NCI-H1436 (cell line): Measurements from ENCODE around the gene ARHGDIB.

Experiments
- DNase-seq: peaks from one replicate; lab custom pipeline; 2025; lab: John Stamatoyannopoulos, UW

ARHGDIB gene

GRCh38 chr12:14982991-14983390, 21.6 kb upstream of the ARHGDIB start:
- no peak for DNase-seq

- no peak for DNase-seq
Observed at GRCh38 chr12:14982562-14982961, 21.2 kb upstream of the ARHGDIB start.

DNA sequence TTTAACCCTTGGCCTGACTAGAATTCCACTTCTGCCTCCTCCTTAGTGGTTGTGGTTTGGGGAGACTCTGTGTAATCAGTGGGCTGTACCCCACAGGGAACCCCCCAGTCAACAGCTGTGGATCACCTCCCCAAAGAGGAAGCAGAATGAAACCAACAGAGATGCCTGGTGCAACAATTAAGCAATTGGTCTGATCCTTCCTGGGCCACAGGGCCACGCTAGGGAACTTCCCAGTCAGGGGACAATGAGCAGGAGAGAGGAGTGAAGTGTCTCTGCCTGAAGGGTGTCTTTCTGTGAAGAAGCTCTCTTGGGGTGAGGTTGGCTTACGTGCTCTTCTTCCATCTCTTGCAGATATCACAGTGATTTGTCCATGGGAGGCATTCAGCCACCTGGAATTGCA, 19.6 kb upstream of the ARHGDIB start:
- DNase-seq, result no peak

GRCh38 chr12:14979468-14979867, 18.1 kb upstream of the ARHGDIB start:
- DNase-seq, result no peak

- DNase-seq, result no peak
Observed at GRCh38 chr12:14976658-14977057, 15.3 kb upstream of the ARHGDIB start.

GRCh38 chr12:14975457-14975856, 14.1 kb upstream of the ARHGDIB start:
- DNase-seq, result no peak

DNA sequence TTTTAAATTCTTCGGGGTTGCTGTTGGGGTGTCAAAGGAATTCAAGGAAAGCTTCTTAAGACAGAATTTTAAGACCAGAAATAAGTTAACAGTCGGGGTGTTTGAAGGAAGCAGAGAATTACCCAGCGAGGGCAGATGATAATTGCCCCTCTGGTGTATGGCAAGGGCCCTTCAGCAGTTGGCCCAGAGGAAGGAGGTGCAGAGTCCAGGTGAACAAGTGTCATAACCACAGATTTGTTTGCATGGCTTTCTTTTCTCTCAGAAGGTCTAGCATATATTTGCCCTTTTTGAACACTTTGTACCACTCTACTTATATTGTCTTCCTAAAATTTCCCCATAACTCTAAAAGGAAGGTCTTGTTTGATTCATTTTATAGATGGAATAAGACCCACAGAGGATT, 13.2 kb upstream of the ARHGDIB start:
- DNase-seq, result no peak

GRCh38 chr12:14972816-14973215, 11.4 kb upstream of the ARHGDIB start, which contains the start of gene PDE6H:
Gene PDE6H (plus strand): TSS chr12:14973042. CDS start chr12:14978013, 4,971 bp downstream.
- DNase-seq, result no peak

DNA sequence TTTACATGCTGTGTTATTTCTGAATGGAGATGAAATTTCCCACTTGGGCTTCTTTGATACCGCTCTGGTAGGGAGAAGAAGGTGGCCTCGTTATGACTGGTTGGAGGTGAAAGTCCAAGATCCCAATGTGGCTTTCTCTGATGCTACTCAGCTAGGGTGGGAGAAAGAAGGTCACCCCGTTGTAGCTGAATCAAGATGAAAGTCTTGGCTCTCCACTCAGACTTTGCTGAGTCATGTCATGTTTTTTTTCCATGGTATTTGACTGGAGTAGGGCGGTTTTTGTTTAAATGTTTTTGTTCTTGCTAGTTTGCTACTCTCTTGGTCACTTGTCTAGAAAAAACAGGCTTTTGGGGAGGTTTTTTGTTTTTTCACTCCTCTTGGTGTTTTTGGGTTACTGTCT, 9.1 kb upstream of the ARHGDIB start:
- DNase-seq, result no peak

GRCh38 chr12:14968478-14968877, 7.1 kb upstream of the ARHGDIB start:
- DNase-seq, result no peak

GRCh38 chr12:14965221-14965620, 3.8 kb upstream of the ARHGDIB start:
- DNase-seq, result no peak

GRCh38 chr12:14964406-14964805, 3.0 kb upstream of the ARHGDIB start:
- DNase-seq, result no peak

DNA sequence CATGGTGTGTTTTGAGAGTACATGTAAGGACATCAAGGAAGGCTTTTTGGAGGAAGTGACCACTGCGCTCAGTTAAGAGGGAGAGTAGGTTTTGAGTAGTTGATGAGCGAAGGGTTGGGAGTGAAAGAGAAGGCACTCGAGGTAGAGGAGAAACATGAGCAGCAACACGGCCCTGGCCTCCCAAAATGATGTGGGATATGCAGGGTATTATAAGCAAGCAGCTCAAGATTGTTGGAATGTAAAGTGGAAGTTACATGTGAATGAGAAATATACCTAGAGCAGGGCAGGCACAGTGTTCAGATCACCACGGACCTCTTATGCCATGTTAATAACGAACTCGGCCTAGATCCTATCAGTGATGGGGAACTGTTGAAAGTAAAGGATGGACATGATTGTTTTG, 2.1 kb upstream of the ARHGDIB start:
- no peak for DNase-seq

DNA sequence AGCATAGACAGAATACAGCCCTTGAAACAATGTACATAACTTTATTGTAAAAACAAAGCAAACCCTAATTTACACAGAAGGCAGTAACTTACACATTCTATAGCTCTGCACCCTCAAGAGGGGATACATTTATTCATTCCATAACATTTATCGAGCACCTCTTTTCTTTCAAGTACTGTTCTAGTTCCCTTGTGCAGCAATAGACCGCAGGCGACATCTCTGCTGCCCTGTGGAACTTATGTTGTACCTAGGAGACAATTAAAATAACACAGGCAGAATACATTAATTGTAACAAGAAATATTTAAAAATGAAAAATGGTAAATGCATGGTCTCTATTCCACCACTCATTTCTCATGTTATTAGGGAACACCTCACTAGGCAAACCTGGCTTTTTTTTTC, 1.4 kb upstream of the ARHGDIB start:
- DNase-seq, result no peak

GRCh38 chr12:14962153-14962539, 745 bp upstream of the ARHGDIB start:
- no peak for DNase-seq

- no peak for DNase-seq
Observed at GRCh38 chr12:14960548-14961465, 594 bp downstream of the ARHGDIB start.

GRCh38 chr12:14959916-14960496, 1.4 kb downstream of the ARHGDIB start:
- DNase-seq, result no peak

DNA sequence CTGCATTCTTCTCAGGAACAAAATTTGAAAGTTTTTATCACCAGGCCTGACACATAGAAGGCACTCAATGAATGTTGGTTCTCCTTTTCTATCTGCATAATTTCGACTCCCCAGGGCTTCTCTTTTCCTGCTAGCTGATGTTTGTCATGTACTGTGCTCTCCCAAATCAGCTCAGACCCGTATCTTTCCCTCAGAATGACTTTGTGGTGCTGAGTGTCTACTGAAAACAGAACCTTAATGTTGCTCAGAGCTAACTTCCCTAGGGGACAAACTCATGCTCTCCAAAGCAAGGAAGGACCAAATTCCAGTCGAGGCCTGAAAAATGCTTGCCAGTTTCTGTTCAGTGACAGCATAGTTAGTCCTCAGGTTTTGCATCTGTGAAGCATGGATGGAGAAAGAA, 1.9 kb downstream of the ARHGDIB start:
- no peak for DNase-seq

DNA sequence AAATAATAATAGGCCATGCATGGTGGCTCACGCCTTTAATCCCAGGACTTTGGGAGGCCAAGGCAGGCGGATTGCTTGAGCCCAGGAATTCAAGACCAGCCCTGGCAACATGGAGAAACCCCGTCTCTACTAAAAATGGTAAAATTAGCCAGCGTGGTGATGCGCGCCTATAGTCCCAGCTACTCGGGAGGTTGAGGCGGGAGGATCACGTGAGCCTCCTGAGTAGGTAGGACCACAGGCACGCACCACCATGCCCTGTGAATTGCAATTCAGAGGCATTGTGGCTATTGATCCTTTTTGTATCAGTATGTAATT, 2.3 kb downstream of the ARHGDIB start:
- no peak for DNase-seq

GRCh38 chr12:14958361-14959125, 2.9 kb downstream of the ARHGDIB start:
- no peak for DNase-seq

- no peak for DNase-seq
Observed at GRCh38 chr12:14957551-14958168, 3.7 kb downstream of the ARHGDIB start.

- no peak for DNase-seq
Observed at GRCh38 chr12:14956905-14957304, 4.5 kb downstream of the ARHGDIB start.
